ENCODE measurements around the gene OIT3.

DNA sequence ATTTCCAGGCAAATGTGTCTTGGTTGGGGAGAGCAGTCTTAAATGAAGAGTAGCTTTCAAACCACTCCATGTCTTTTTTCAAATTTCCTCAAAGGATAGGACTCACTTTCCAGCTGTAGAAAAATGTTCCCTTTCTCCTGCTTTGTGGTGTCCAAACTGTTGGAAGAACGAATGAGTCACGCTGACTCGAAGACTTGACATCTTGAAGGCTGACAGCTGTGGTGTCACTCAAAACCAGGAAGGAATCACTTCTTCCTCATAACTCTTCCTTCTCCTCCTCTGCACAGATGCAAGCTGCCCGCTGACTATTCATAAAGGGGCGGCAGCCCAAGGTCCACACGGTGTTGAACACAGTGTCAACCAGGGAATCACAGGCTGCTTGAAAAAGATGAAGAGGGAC lies 41.8 kb downstream of the OIT3 start:
- TF ChIP-seq, protein P1, sequence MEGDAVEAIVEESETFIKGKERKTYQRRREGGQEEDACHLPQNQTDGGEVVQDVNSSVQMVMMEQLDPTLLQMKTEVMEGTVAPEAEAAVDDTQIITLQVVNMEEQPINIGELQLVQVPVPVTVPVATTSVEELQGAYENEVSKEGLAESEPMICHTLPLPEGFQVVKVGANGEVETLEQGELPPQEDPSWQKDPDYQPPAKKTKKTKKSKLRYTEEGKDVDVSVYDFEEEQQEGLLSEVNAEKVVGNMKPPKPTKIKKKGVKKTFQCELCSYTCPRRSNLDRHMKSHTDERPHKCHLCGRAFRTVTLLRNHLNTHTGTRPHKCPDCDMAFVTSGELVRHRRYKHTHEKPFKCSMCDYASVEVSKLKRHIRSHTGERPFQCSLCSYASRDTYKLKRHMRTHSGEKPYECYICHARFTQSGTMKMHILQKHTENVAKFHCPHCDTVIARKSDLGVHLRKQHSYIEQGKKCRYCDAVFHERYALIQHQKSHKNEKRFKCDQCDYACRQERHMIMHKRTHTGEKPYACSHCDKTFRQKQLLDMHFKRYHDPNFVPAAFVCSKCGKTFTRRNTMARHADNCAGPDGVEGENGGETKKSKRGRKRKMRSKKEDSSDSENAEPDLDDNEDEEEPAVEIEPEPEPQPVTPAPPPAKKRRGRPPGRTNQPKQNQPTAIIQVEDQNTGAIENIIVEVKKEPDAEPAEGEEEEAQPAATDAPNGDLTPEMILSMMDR (tag by site-specific recombination; IDR thresholded peaks at IDR 0.05): no peak
- no peak for TF ChIP-seq YY1 (tag by site-specific recombination; IDR thresholded peaks at IDR 0.05)
- TF ChIP-seq, protein P2, sequence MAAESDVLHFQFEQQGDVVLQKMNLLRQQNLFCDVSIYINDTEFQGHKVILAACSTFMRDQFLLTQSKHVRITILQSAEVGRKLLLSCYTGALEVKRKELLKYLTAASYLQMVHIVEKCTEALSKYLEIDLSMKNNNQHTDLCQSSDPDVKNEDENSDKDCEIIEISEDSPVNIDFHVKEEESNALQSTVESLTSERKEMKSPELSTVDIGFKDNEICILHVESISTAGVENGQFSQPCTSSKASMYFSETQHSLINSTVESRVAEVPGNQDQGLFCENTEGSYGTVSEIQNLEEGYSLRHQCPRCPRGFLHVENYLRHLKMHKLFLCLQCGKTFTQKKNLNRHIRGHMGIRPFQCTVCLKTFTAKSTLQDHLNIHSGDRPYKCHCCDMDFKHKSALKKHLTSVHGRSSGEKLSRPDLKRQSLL (tag by site-specific recombination; IDR thresholded peaks at IDR 0.05): no peak
- TF ChIP-seq KLF10 (tag by site-specific recombination; IDR thresholded peaks at IDR 0.05): no peak
- TF ChIP-seq ZNF596 (tag by site-specific recombination; IDR thresholded peaks at IDR 0.05): no peak
- no peak for TF ChIP-seq ZNF521 (tag by site-specific recombination; IDR thresholded peaks at IDR 0.05)
- TF ChIP-seq, protein P3, sequence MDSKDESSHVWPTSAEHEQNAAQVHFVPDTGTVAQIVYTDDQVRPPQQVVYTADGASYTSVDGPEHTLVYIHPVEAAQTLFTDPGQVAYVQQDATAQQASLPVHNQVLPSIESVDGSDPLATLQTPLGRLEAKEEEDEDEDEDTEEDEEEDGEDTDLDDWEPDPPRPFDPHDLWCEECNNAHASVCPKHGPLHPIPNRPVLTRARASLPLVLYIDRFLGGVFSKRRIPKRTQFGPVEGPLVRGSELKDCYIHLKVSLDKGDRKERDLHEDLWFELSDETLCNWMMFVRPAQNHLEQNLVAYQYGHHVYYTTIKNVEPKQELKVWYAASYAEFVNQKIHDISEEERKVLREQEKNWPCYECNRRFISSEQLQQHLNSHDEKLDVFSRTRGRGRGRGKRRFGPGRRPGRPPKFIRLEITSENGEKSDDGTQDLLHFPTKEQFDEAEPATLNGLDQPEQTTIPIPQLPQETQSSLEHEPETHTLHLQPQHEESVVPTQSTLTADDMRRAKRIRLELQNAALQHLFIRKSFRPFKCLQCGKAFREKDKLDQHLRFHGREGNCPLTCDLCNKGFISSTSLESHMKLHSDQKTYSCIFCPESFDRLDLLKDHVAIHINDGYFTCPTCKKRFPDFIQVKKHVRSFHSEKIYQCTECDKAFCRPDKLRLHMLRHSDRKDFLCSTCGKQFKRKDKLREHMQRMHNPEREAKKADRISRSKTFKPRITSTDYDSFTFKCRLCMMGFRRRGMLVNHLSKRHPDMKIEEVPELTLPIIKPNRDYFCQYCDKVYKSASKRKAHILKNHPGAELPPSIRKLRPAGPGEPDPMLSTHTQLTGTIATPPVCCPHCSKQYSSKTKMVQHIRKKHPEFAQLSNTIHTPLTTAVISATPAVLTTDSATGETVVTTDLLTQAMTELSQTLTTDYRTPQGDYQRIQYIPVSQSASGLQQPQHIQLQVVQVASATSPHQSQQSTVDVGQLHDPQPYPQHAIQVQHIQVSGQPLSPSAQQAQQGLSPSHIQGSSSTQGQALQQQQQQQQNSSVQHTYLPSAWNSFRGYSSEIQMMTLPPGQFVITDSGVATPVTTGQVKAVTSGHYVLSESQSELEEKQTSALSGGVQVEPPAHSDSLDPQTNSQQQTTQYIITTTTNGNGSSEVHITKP (tag by site-specific recombination; IDR thresholded peaks at IDR 0.05): no peak
- TF ChIP-seq MYNN (tag by site-specific recombination; IDR thresholded peaks at IDR 0.05; ENCODE audit: borderline replicate concordance): no peak
- no peak for TF ChIP-seq ZNF76 (tag by site-specific recombination; IDR thresholded peaks at IDR 0.05; ENCODE audit: borderline replicate concordance, low read depth)
- TF ChIP-seq ZNF366 (tag by site-specific recombination; conservative IDR thresholded peaks at IDR 0.05): no peak
- no peak for TF ChIP-seq ZXDB (tag by site-specific recombination; IDR thresholded peaks at IDR 0.05)
- TF ChIP-seq FEZF1 (tag by site-specific recombination; IDR thresholded peaks at IDR 0.05): no peak
- TF ChIP-seq ZNF133 (tag by site-specific recombination; IDR thresholded peaks at IDR 0.05): no peak
